Dendritic cell treated with granulocyte-macrophage colony-stimulating factor and Interleukin-4, amounts not matched to agents 40 ng/mL and 50 ng/mL, for 4 days (primary cell): ENCODE results near the gene ERRFI1.

Experiments used
- H3K27ac Mint-ChIP-seq: one replicate; pipeline ENCODE4 v1.8.0; 2022; ENCODE audit warnings: mild to moderate bottlenecking, mixed read lengths
- H3K27me3 Mint-ChIP-seq: one replicate; pipeline ENCODE4 v1.8.0; 2022; ENCODE audit warnings: mild to moderate bottlenecking, mixed read lengths
- H3K36me3 Mint-ChIP-seq: one replicate; pipeline ENCODE4 v1.8.0; 2022; ENCODE audit warnings: low read depth, mixed read lengths
- H3K4me1 Mint-ChIP-seq: one replicate; pipeline ENCODE4 v1.8.0; 2022; ENCODE audit warnings: low read depth, mixed read lengths
- H3K4me3 Mint-ChIP-seq: one replicate; pipeline ENCODE4 v1.8.0; 2022; ENCODE audit warnings: mild to moderate bottlenecking, moderate library complexity, mixed read lengths
- H3K9me3 Mint-ChIP-seq: one replicate; pipeline ENCODE4 v1.8.0; 2022; ENCODE audit warnings: mixed read lengths
- intact Hi-C: fragments of 100-400 bp; cut with micrococcal nuclease; formaldehyde crosslinking; loops from one replicate; pipeline ENCODE4 v1.15.0; 2022

ERRFI1 gene

GRCh38 chr1:8031176-8031785 lies 5.2 kb upstream of the ERRFI1 start:
- Mint-ChIP-seq H3K27me3 (peaks cover 32% of the 10 kb centered on the region), H3K27ac (no peak overlapping the region), H3K9me3 (no peaks in the 10 kb centered on the region), H3K4me3 (no peak overlapping the region), H3K4me1 (peaks cover 9% of the 10 kb centered on the region), H3K36me3 (no peaks in the 10 kb centered on the region)
- intact Hi-C loops: loop anchor here (1.0 to 5.0 kb wide), 2 partner anchors 181 to 318 kb away; no protein-coding TSS in a partner anchor

GRCh38 chr1:8028571-8028910 lies 2.4 kb upstream of the ERRFI1 start:
- Mint-ChIP-seq H3K36me3 (no peaks in the 10 kb centered on the region), H3K27ac (no peak overlapping the region), H3K27me3 (peaks cover 47% of the 10 kb centered on the region), H3K4me1 (peaks cover 16% of the 10 kb centered on the region), H3K4me3 (no peak overlapping the region), H3K9me3 (no peaks in the 10 kb centered on the region)
- intact Hi-C loops: no loop called here

GRCh38 chr1:8027748-8028570 lies 1.9 kb upstream of the ERRFI1 start:
- peaks cover 50% of the 10 kb centered on the region for H3K27me3 Mint-ChIP-seq
- no peaks in the 10 kb centered on the region for H3K9me3 Mint-ChIP-seq
- intact Hi-C loops: no loop called here
- no peak overlapping the region for H3K27ac Mint-ChIP-seq
- H3K4me3 Mint-ChIP-seq: no peak overlapping the region
- peaks cover 16% of the 10 kb centered on the region for H3K4me1 Mint-ChIP-seq
- no peaks in the 10 kb centered on the region for H3K36me3 Mint-ChIP-seq

GRCh38 chr1:8026976-8027747 lies 1.1 kb upstream of the ERRFI1 start:
- Mint-ChIP-seq H3K27me3 (peaks cover 57% of the 10 kb centered on the region), H3K9me3 (no peaks in the 10 kb centered on the region), H3K4me3 (peak overlapping the region; percentile 77), H3K36me3 (no peaks in the 10 kb centered on the region), H3K4me1 (peaks cover 16% of the 10 kb centered on the region), H3K27ac (peak overlapping the region; percentile 81)
- intact Hi-C loops: loop anchor here (1.0 kb wide), 1 partner anchor 291 kb away; the partner anchor contains the start of gene SLC45A1

DNA sequence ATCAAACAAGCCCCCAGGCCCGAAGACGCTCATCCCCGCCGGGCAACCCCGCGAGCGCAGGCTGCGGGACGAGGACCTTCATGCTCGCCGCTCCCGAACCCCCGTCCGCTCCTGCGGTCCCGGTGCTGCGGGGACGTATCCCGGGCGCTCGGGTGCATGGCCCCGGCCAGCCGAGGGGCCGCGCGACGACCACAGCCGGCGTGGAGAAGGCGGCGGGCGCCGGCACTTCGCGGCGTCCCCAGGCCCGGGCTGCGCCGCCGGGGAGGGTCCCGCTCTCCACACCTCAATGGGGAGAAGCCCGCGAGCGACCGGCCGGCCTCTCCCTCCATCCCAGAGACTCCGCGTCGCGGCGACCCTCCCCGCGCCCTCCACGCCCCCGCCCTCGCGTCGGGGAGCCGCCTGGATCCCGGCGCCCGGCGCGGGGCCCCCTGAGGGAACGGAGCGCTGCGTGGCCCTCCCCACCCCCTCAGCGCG lies 401 bp downstream of the ERRFI1 start:
- intact Hi-C loops: loop anchor here (1.0 kb wide), 1 partner anchor 293 kb away; the partner anchor contains the start of gene SLC45A1
- Mint-ChIP-seq H3K27me3 (peaks cover 63% of the 10 kb centered on the region), H3K36me3 (no peaks in the 10 kb centered on the region), H3K27ac (peak overlapping the region; percentile 53), H3K9me3 (no peaks in the 10 kb centered on the region), H3K4me3 (peak overlapping the region; percentile 78), H3K4me1 (peaks cover 16% of the 10 kb centered on the region)

- Mint-ChIP-seq H3K27me3 (peaks cover 60% of the 10 kb centered on the region), H3K4me3 (peak overlapping the region; percentile 78), H3K27ac (peak overlapping the region; percentile 53), H3K9me3 (no peaks in the 10 kb centered on the region), H3K4me1 (peaks cover 17% of the 10 kb centered on the region), H3K36me3 (no peaks in the 10 kb centered on the region)
- intact Hi-C loops: no loop called here
These were observed 943 bp downstream of the ERRFI1 start for GRCh38 chr1:8025061-8025670.

GRCh38 chr1:8024329-8024728 lies 1.8 kb downstream of the ERRFI1 start:
- Mint-ChIP-seq H3K9me3 (no peaks in the 10 kb centered on the region), H3K4me1 (peaks cover 19% of the 10 kb centered on the region), H3K36me3 (no peaks in the 10 kb centered on the region), H3K27me3 (peaks cover 55% of the 10 kb centered on the region), H3K27ac (no peak overlapping the region), H3K4me3 (no peak overlapping the region)
- intact Hi-C loops: no loop called here

GRCh38 chr1:8023995-8024313 lies 2.2 kb downstream of the ERRFI1 start:
- intact Hi-C loops: no loop called here
- H3K27me3 Mint-ChIP-seq: peaks cover 58% of the 10 kb centered on the region
- no peak overlapping the region for H3K4me3 Mint-ChIP-seq

DNA sequence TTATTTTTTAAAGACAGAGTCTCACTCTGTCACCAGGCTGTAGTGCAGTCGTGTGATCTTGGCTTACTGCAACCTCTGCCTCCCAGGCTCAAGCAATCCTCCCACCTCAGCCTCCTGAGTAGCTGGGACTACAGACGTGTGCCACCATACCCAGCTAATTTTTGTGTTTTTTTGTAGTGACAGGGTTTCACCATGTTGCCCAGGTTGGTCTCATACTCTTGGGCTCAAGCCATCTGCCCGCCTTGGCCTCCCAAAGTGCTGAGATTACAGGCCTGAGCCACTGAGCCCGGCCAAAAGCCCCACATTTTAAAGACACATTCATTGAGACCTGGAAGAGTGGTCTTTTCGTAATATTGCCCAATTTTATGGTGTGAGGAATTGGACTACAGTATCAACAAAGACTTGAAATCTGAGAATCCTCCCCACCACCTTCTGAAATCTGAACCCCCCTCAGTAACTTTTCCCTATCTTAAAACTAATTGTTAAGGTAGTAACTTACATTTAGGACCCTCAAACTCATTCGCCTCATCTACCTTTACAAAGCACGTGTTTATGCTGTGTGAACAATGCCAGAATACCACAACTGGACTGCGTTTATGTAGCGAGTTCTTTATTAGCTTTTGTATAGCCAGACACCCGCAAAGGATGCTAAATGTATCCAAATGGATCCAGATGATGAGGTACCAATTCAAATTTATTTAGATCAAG lies 2.7 kb downstream of the ERRFI1 start:
- Mint-ChIP-seq H3K36me3 (no peaks in the 10 kb centered on the region), H3K27me3 (peaks cover 61% of the 10 kb centered on the region)

More at GRCh38 chr1:8023995-8024313, 2.2 kb downstream of the ERRFI1 start:
- Mint-ChIP-seq H3K27ac (no peak overlapping the region), H3K4me1 (peaks cover 19% of the 10 kb centered on the region), H3K36me3 (no peaks in the 10 kb centered on the region), H3K9me3 (no peaks in the 10 kb centered on the region)

GRCh38 chr1:8022395-8023286 lies 3.5 kb downstream of the ERRFI1 start:
- H3K27me3 Mint-ChIP-seq: peaks cover 59% of the 10 kb centered on the region
- H3K36me3 Mint-ChIP-seq: no peaks in the 10 kb centered on the region
- H3K27ac Mint-ChIP-seq: no peak overlapping the region

More for the DNA sequence above, 2.7 kb downstream of the ERRFI1 start:
- no peaks in the 10 kb centered on the region for H3K9me3 Mint-ChIP-seq
- no peak overlapping the region for H3K4me3 Mint-ChIP-seq
- intact Hi-C loops: no loop called here
- peaks cover 19% of the 10 kb centered on the region for H3K4me1 Mint-ChIP-seq
- no peak overlapping the region for H3K27ac Mint-ChIP-seq

GRCh38 chr1:8021676-8022266 lies 4.3 kb downstream of the ERRFI1 start:
- Mint-ChIP-seq H3K4me1 (peaks cover 16% of the 10 kb centered on the region), H3K27ac (no peak overlapping the region), H3K27me3 (peaks cover 56% of the 10 kb centered on the region), H3K9me3 (no peaks in the 10 kb centered on the region), H3K4me3 (no peak overlapping the region), H3K36me3 (no peaks in the 10 kb centered on the region)
- intact Hi-C loops: no loop called here

More at GRCh38 chr1:8022395-8023286, 3.5 kb downstream of the ERRFI1 start:
- no peak overlapping the region for H3K4me3 Mint-ChIP-seq
- intact Hi-C loops: no loop called here
- H3K4me1 Mint-ChIP-seq: peaks cover 19% of the 10 kb centered on the region
- H3K9me3 Mint-ChIP-seq: no peaks in the 10 kb centered on the region

DNA sequence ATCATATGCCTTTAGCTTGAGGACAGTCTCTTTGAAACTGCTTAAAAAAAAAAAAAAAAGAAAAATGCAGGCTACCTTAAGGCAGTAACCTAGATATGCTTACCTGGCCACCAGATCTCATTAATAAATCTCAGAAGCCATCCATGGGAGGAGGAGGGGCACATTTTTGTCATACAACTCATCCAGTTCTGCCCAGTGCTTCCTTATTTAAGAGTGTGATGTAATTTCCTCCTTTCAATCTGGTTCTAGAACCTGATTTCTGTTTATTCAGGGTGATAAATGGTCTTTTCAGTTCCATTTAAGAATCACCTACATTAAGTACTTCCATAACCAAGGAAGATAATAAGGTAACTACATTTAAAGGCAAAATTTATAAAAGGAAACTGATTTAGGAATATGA lies 6.1 kb downstream of the ERRFI1 start:
- no peaks in the 10 kb centered on the region for H3K9me3 Mint-ChIP-seq
- intact Hi-C loops: no loop called here
- peaks cover 5% of the 10 kb centered on the region for H3K4me1 Mint-ChIP-seq
- H3K27me3 Mint-ChIP-seq: peaks cover 53% of the 10 kb centered on the region
- no peak overlapping the region for H3K4me3 Mint-ChIP-seq
- no peak overlapping the region for H3K27ac Mint-ChIP-seq
- H3K36me3 Mint-ChIP-seq: no peaks in the 10 kb centered on the region
